GM11168 (cell line): Measurements from ENCODE around the gene CDCA8.
"Not testable (repeated sequence)": the region's sequence is repeated elsewhere in the genome, so short reads cannot be mapped to it uniquely, and the experiment has no call there.

Experiments
- in situ Hi-C: fragments of 300-500 bp; cut with MboI; formaldehyde crosslinking; loops from one replicate; pipeline ENCODE4 v1.12.0; 2022; ENCODE audit warnings: low sequenced_read_pairs; ENCODE audit not compliant: unreplicated experiment

Gene CDCA8

DNA sequence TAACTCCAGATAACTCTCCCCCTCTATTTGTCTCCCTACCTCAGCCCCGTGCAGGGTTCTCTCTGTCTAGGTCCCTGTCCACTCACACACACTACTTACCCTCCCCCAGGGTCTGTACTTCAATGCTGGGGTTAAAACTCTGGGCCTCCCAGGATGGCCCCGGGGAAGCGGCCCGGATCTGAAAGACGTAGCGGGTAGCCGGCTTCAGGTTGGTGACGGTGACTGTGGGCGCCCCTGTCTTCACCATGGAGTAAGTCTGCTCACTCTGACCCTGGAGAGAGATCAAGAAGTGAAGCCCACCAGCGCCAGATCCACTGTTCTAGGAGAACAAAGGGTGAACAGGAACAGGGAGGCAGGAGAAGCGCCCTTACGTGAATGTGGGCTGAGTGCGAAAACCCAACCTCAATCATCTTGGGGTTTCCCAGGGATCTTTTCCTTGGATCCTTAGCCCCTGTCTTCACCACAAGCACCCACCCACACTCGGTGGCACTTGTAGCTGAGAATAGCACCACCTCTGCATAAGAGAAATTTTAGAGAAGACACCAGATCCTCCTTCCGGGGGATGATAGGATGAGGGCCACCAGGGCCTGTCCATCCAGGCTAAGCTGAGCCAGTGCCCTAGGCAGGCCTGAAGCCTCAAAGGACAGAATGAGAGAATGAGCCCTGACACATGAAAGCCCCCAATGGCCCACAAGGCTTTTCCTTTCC, 39.1 kb downstream of the CDCA8 start:
- in situ Hi-C loops = no loop called here

DNA sequence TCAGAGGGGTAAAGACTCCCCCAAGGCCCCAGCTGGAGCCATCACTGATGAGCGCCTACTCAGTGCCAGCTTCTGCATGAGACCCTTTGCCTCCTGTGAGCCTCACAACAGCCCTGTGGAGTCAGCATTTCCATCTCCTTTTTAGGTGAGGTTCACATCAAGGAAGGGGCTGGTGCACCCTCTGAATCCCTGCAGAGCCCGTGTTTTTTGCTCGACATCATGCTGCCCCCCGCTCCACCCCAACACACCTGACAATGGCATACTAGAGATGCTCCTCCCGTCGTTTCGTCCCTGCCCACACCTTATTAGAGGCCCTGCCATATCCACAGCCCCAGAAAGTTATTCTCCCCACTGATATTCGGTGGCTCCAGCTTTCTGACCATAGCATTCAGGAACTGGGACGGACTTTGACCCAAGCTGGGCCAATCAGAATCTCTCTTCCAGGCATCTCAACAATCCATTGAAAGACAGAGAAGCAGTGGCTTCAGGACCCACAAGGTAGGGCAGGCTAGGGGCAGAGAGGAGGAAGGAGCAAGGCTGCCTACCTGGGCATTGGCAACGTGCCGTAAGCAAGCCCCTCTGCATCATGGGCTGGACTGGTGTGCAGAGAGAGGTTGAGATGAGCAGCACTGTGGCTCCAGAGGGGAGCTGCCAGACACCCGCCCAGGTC, 39.9 kb downstream of the CDCA8 start:
- in situ Hi-C loops = no loop called here

DNA sequence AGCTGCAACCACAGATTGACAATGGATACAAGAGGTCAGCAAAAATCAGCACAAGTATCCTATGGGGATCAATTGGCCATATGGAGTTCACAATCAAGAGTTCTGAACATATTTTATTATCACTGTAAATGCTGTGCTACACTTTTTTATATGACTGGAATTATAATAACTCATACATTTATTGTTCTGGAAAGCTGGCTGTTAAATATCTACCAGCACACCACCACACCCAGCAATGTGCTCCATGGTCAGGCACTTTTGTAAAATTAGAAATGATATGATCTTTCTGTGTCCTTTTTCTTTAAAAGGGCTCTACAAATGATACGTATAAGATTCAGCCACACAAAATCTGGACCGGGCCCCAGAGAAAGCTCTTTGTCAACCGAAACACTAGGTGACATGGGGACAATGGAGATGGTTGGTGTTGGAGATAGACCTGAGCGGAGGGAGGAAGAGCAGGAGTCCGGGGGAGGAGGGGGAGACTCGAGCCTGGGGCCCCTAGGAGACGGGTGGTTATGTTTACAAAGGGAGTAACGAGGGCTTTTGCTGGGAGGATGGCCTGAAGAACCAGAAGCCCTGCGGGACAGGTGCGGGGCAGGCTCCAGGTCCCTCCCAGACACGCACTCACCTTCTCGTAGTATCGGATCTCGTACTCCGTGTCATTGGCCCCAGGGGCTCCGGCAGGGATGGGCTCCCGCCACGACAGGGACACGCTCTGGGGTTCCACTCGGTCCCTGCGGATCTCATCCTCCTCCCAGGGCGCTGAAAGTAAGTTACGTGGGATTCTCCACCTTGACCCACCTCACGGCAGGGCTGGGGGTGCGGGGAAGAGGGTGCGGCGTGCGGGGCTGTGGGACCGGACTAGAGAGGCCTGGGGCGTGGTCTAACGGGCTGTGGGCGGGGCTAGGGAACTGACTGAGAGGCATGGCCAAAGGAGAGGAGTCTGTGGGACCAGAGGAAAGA, 42.6 kb downstream of the CDCA8 start:
- in situ Hi-C loops = no loop called here

DNA sequence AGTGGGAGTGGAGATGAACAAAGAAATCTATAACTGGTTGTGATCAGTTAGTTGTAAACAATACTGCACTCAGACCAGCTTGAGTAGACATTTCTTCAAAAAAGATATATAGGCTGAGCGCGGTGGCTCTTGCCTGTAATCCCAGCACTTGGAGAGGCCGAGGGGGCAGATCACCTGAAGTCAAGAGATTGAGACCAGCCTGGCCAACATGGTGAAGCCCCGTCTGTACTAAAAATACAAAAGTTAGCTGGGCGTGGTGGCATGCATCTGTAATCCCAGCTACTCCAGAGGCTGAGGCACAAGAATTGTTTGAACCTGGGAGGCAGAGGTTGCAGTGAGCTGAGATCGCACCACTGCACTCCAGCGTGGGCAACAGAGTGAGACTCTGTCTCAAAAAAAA, 45.7 kb downstream of the CDCA8 start:
- in situ Hi-C loops = not testable (repeated sequence)

DNA sequence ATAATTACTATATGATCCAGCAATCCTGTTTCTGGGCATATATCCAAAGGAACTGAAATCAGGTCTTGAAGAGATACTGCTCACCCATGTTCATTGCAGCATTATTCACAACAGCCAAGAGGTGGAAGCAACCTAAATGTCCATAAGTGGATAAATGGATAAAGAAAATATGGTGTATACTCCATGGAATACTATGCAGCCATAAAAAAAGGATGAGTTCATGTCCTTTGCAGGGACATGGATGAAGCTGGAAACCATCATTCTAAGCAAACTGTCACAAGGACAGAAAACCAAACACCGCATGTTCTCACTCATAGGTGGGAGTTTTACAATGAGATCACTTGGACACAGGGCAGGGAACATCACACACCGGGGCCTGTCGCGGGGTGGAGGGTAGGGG, 46.3 kb downstream of the CDCA8 start:
- in situ Hi-C loops = not testable (repeated sequence)

DNA sequence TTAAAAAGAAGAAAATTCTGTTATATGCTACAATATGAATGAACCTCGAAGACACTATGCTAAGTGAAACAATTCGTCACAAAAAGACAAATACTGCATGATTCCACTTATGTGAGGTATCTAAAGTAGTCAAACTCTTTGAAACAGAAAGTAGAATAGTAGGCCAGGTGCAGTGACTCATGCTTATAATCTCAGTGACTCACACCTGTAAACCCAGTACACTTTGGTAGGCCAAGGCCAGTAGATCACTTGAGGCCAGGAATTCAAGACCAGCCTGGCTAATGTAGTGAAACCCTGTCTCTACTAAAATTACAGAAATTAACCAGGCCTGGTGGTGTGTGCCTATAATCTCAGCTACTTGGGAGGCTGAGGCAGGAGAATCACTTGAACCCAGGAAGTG, 46.9 kb downstream of the CDCA8 start:
- in situ Hi-C loops = no loop called here

DNA sequence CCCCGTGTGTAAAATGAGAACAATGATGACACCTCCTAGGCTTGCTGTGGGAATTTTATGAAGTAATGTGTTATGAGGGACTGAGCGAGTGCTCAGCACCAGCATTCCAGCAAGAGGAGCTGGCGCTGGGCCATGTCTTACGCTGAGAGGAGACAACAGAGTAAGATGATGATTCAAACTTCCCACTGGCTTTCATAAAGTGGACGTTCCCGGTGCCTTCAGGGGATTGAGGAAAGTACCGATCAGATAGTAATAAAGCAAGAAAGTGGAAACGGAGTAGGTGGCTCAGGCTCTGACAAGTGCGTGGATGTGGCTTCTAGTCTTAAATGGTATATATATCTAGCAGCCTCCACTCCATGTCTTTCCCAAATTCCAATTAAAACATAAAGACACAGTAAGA, 48.8 kb downstream of the CDCA8 start:
- in situ Hi-C loops = no loop called here

DNA sequence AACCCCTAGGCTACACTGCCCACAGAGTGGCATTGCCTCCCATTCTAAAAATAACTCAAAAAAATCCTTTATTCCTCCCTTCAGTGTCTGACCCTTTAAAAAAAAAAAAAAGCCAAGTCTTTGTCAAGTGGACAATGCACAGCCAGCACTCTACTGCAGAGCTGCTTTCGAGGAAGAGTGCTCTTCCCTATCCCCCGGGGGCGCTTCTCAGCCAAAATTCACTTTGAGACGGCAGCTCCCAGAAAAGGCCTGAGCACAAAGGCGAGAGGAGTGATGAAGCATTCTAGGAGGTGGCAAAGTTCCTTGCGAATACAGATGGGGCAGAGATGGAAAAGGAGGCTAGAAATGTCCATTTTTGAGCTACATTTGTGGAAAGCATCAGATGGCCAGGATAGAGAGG, 49.3 kb downstream of the CDCA8 start:
- in situ Hi-C loops = no loop called here

DNA sequence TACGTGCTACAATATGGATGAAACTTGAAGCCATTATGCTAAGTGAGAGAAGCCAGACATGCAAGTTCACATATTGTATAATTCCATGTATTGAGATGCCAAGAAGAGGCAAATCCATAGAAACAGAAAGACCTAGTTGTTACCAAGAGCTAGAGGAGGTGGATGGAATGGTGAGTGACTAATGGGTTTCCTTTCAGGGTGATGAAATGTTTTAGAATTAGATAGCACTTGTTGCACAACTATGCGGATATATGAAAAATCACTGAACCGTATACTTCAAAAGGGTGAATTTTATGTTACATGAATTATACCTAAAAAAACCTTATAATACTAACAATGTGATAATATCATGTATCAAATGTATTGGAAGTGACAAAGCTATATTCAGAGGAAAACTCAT, 54.5 kb downstream of the CDCA8 start:
- in situ Hi-C loops = no loop called here

DNA sequence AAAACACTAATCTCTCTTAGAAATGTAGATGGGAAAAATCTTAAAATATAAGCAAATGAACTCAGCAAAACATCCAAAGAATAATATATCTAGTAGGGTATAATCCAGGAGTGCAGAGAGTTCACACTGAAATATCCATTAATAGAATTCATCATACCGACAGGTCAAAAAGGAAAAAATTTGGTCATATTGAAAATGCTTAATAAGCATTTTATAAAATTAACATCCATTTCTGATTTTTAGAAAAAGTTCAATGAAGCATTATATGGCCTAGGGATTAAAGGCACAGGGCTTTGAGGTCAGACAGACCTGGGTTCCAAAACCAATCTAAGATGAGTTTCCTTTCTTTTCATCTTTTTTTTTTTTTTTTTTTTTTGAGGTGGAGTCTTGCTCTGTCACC, 56.2 kb downstream of the CDCA8 start:
- in situ Hi-C loops = no loop called here

DNA sequence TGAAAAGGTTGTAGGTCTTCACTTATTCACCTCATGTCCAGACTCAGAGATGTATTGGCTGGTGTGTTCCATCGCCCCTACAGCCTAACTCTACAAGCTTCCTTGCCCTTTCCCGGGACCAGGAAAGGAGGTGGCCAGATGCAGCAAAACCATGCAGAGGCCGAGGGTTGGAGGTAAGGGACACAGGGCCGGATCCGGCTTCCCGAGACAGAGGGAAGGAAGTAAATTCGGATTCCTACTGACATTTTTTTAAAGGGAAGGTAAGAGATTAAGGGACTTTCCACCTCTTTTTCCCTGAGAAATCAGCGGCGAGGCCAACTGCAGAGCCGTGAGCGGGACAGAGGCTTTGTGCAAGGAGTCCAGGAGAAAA, 59.9 kb downstream of the CDCA8 start:
- in situ Hi-C loops = no loop called here

DNA sequence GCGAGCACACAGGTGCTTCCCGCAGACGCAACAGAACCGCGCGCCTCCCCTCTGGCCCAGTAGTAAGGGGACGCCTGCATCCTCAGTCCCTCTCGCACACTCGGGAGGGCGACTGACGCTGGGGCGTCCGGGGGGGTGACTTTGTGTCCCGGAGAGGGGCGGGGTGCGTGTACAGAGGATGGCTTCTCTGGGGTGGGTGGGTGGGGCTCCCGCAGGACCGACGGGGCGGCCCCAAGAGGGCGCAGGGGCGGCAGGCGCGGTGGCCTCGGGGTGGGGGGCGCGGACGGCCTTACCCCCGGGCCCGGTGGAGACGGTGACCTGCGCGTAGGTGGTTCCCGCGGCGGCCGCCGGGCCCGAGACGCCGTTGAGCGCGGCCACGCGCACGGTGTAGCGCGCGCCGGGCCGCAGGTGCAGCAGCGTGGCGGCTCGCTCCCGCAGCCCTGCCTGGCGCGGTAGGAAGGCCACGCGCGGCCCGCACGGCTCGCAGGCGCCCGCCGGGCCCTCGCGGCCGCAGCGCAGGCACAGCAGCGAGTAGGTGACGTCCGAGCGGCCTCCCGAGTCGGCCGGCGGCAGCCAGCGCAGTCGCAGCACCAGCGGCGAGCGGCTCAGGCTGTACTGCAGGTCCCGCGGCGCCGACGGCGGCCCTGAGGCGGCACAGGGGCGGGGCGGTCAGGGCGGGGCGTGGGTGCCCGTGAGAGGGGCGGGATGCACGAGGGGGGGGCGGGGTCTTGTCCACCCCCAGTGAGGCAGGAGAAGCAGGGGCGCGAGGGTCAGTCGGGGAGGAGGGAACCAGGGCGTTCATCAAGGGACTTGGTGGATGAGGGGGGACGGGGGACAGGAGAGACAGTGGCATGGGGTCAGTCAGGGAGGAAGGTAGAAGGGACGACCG, 60.5 kb downstream of the CDCA8 start:
- in situ Hi-C loops = no loop called here

DNA sequence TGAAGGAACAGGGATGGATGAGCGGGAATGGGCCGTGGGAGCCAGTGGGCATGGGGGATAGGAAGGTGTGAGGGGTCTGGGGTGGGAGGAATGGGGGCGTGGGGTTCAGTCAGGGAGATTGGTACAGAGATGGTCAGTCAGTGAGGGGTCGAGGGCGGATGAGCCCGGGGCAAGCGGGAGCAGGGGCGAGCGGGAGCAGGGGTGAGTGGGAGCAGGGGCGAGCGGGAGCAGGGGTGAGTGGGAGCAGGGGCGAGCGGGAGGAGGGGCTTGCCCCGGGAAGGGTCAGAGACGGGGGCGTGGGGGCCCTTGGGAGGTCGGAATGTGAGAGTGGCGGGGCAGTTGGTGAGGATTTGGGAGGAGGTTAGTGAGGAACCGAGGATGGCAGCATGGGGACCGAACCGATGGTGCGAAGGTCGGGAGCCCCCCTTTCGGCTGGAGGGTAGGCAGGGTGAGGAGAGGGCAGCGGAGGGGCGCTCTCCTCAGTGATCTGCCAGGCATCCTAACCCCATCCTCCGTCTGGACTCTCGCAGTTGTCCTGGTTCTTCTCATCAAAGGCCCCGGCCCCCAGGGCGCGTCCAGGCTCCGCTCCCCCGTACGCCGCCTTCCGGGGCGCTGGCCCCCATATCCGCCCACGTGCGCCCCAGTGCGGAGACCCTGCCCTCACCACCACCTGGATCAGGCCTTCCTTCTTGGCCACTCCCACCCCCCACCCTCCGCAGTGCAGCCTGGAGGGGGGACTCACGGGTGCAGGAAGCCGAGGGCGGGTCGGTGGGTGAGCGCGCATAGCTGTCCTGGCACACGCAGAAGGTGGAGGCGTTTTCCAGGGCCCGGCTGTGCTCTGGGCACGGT, 61.4 kb downstream of the CDCA8 start:
- in situ Hi-C loops = no loop called here

DNA sequence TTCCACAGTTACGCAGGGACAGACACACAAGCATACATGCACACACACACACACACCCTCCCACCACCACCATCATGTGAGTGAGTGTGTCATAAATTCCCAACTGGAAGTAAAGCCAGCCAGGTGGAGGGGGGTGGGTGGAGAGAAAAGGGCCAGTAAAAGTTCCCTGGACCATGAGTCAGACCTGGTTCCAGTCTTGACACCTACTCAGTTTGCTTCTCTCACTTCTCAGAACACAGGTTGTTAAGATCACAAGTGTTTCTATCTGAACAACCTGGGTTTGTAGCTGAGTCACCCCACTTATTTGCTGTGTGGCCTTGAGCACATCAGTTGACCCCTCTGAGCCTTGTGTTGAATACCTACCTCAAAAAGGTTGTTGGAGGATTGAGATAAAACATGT, 63.0 kb downstream of the CDCA8 start:
- in situ Hi-C loops = no loop called here

DNA sequence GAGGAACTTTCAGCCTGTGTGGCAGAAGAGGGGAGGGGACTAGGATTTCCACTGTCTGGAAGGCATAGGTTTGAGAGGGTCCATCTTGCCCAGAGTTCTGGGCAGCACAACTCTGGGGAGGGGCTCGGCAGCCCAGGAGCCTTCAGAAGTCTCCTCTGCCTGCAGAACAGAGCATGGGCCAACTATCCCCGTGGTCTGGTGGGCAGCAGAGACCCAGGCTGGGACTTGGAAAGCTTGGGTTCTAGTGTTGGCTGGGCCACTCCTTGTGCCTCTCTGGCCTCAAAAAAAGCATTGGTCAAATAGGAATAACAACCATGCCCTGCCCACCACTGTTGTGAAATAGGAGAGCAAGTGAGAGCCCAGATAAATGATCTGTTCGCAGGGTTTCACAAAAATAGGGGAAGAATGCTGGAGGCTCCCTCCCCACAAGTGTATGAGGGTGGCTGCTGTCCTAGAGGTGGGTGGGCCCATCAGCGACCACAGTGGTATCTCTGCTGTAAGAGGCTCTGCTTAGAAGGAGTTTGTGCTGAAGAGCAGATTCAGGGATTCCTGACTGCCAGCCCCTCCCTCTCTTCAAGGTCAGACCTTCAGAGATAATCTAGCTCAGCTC, 63.7 kb downstream of the CDCA8 start:
- in situ Hi-C loops = no loop called here
